OCI-LY3 (cell line): ENCODE data around the gene IGFLR1.

Experiments used
- EZH2phosphoT487 ChIP-seq: fragments of 200-600 bp; shearing (Covaris generic); IDR thresholded peaks from 2 replicates; pipeline ENCODE4 v1.6.1; 2018; ENCODE audit warnings: antibody characterized with exemption, mixed run types, low read depth
- TF ChIP-seq, protein P1 (sequence below): fragments of 200-600, 300-600 bp; sonication (generic); IDR thresholded peaks from 2 replicates; pipeline ENCODE4 v1.5.1; 2014; ENCODE audit warnings: antibody characterized with exemption, low read length, low read depth

DNA sequence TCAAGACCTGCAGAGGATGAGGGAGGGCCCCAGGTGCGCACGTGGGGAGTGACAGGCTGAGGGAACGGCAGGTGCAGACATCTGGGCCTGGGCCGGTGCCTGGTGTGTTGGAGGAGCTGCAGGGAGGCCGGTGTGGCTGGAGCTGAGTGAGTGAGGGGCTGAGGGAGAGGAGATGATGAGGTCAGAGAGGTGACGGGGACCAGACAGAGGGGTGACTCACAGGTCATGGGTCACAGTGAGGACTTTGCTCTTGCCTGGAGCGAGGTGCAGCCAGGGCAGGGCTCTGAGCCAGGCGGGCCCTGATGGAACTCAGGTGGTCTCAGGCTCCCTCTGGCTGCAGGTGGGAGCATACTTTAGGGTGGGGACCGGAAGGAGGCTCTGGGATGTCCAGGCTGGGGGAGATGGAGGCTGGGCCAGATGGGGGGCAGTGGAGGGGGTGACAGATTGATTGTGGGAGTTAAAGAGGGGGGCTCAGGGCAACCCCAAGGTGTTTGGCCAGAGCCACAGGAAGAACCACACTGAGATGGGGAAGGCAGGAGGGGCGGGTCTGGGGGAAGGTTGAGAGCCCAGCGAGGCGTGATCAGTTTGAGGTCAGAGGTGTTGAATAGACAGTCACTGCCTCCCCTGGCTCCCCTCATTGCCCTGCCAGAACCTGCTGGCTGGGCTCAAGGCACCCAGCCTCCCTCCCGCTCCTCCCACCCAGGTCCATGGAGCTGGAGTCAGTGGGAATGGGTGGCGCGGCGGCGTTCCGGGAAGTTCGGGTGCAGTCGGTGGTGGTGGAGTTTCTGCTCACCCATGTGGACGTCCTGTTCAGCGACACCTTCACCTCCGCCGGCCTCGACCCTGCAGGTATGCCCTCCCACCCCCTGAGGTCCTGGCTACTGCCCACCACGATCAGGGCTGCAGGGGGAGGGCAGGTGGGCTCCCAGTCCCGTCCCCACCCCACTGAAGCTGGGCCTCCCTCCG is 41.5 kb upstream of the IGFLR1 start:
- TF ChIP-seq, protein P1, sequence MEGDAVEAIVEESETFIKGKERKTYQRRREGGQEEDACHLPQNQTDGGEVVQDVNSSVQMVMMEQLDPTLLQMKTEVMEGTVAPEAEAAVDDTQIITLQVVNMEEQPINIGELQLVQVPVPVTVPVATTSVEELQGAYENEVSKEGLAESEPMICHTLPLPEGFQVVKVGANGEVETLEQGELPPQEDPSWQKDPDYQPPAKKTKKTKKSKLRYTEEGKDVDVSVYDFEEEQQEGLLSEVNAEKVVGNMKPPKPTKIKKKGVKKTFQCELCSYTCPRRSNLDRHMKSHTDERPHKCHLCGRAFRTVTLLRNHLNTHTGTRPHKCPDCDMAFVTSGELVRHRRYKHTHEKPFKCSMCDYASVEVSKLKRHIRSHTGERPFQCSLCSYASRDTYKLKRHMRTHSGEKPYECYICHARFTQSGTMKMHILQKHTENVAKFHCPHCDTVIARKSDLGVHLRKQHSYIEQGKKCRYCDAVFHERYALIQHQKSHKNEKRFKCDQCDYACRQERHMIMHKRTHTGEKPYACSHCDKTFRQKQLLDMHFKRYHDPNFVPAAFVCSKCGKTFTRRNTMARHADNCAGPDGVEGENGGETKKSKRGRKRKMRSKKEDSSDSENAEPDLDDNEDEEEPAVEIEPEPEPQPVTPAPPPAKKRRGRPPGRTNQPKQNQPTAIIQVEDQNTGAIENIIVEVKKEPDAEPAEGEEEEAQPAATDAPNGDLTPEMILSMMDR, result no peak
- no peak for TF ChIP-seq EZH2phosphoT487
